ENCODE results near the gene HVCN1.
"Not testable (repeated sequence)": the region's sequence is repeated elsewhere in the genome, so short reads cannot be mapped to it uniquely, and the experiment has no call there.

The HVCN1 gene

GRCh38 chr12:110658242-110658641 is 30.7 kb downstream of the HVCN1 start:
- no peak for TF ChIP-seq POLR2A (IDR thresholded peaks at IDR 0.05; ENCODE audit: low read depth, low read length)
- TF ChIP-seq TAF1 (IDR thresholded peaks at IDR 0.05; ENCODE audit: borderline replicate concordance, low read depth, low read length) = no peak
- no peak for TF ChIP-seq POLR2AphosphoS5 (IDR thresholded peaks at IDR 0.05; ENCODE audit: low read depth, low read length)
- DNase-seq (ENCODE audit: insufficient read length) (no peak), FAIRE-seq (peak; percentile 38)

- FAIRE-seq = no peak
- DNase-seq (ENCODE audit: insufficient read length) = no peak
- no peak for TF ChIP-seq POLR2AphosphoS5 (IDR thresholded peaks at IDR 0.05; ENCODE audit: low read depth, low read length)
These were observed 31.2 kb downstream of the HVCN1 start for GRCh38 chr12:110657747-110658146.

GRCh38 chr12:110656071-110656655 is 32.8 kb downstream of the HVCN1 start:
- no peak for TF ChIP-seq POLR2AphosphoS5 (IDR thresholded peaks at IDR 0.05; ENCODE audit: low read depth, low read length)
- TF ChIP-seq TAF1 (IDR thresholded peaks at IDR 0.05; ENCODE audit: borderline replicate concordance, low read depth, low read length) = no peak
- TF ChIP-seq POLR2A (IDR thresholded peaks at IDR 0.05; ENCODE audit: low read depth, low read length) = no peak
- peak; percentile 48 for FAIRE-seq
- no peak for DNase-seq (ENCODE audit: insufficient read length)

GRCh38 chr12:110654238-110654637 is 34.7 kb downstream of the HVCN1 start:
- DNase-seq (ENCODE audit: insufficient read length); FAIRE-seq: not testable (repeated sequence)

- no peak for DNase-seq (ENCODE audit: insufficient read length)
- FAIRE-seq = no peak
These were observed 39.5 kb downstream of the HVCN1 start for GRCh38 chr12:110649341-110649847.

GRCh38 chr12:110647631-110648040 is 41.3 kb downstream of the HVCN1 start:
- FAIRE-seq (peak; percentile 82), DNase-seq (ENCODE audit: insufficient read length) (no peak)
- no peak for TF ChIP-seq TAF1 (IDR thresholded peaks at IDR 0.05; ENCODE audit: borderline replicate concordance, low read depth, low read length)

More at GRCh38 chr12:110649341-110649847, 39.5 kb downstream of the HVCN1 start:
- no peak for TF ChIP-seq TAF1 (IDR thresholded peaks at IDR 0.05; ENCODE audit: borderline replicate concordance, low read depth, low read length)
- TF ChIP-seq POLR2AphosphoS5 (IDR thresholded peaks at IDR 0.05; ENCODE audit: low read depth, low read length) = no peak
- no peak for TF ChIP-seq POLR2A (IDR thresholded peaks at IDR 0.05; ENCODE audit: low read depth, low read length)

GRCh38 chr12:110641521-110641920 is 47.4 kb downstream of the HVCN1 start:
- DNase-seq (ENCODE audit: insufficient read length) (no peak), FAIRE-seq (no peak)
- TF ChIP-seq POLR2AphosphoS5 (IDR thresholded peaks at IDR 0.05; ENCODE audit: low read depth, low read length) (no peak), TAF1 (IDR thresholded peaks at IDR 0.05; ENCODE audit: borderline replicate concordance, low read depth, low read length) (no peak), POLR2A (IDR thresholded peaks at IDR 0.05; ENCODE audit: low read depth, low read length) (no peak)

GRCh38 chr12:110640275-110641025 is 48.5 kb downstream of the HVCN1 start:
- no peak for DNase-seq (ENCODE audit: insufficient read length)
- no peak for FAIRE-seq
- no peak for TF ChIP-seq POLR2A (IDR thresholded peaks at IDR 0.05; ENCODE audit: low read depth, low read length)
- no peak for TF ChIP-seq TAF1 (IDR thresholded peaks at IDR 0.05; ENCODE audit: borderline replicate concordance, low read depth, low read length)
- no peak for TF ChIP-seq POLR2AphosphoS5 (IDR thresholded peaks at IDR 0.05; ENCODE audit: low read depth, low read length)

- FAIRE-seq (no peak), DNase-seq (ENCODE audit: insufficient read length) (no peak)
- TF ChIP-seq POLR2A (IDR thresholded peaks at IDR 0.05; ENCODE audit: low read depth, low read length) (no peak), TAF1 (IDR thresholded peaks at IDR 0.05; ENCODE audit: borderline replicate concordance, low read depth, low read length) (no peak), POLR2AphosphoS5 (IDR thresholded peaks at IDR 0.05; ENCODE audit: low read depth, low read length) (no peak)
These were observed 49.4 kb downstream of the HVCN1 start for GRCh38 chr12:110639336-110640141.

- FAIRE-seq = no peak
- TF ChIP-seq POLR2AphosphoS5 (IDR thresholded peaks at IDR 0.05; ENCODE audit: low read depth, low read length) (no peak), TAF1 (IDR thresholded peaks at IDR 0.05; ENCODE audit: borderline replicate concordance, low read depth, low read length) (no peak), POLR2A (IDR thresholded peaks at IDR 0.05; ENCODE audit: low read depth, low read length) (no peak)
These were observed 50.1 kb downstream of the HVCN1 start for GRCh38 chr12:110638796-110639195.

GRCh38 chr12:110637869-110638441 is 51.0 kb downstream of the HVCN1 start:
- DNase-seq (ENCODE audit: insufficient read length) (no peak), FAIRE-seq (peak; percentile 44)
- TF ChIP-seq POLR2A (IDR thresholded peaks at IDR 0.05; ENCODE audit: low read depth, low read length) (no peak), TAF1 (IDR thresholded peaks at IDR 0.05; ENCODE audit: borderline replicate concordance, low read depth, low read length) (no peak), POLR2AphosphoS5 (IDR thresholded peaks at IDR 0.05; ENCODE audit: low read depth, low read length) (no peak)

More at GRCh38 chr12:110638796-110639195, 50.1 kb downstream of the HVCN1 start:
- no peak for DNase-seq (ENCODE audit: insufficient read length)

Measured in GM12892 (cell line).